GM18861 (cell line): ENCODE data around the gene ZNF76.
A peak's percentile ranks its signal among the peaks of the same experiment; 100 is the strongest.

Experiments used
- ATAC-seq: cut with Tn5 transposase; IDR thresholded peaks from one replicate; pipeline ENCODE4 v1.9.1; 2021; ENCODE audit not compliant: unreplicated experiment

Gene ZNF76

GRCh38 chr6:35259194-35259947 is at the start of gene ZNF76:
TSS of gene ZNF76 (plus strand) at chr6:35259735. CDS start at chr6:35281152, 21,417 bp downstream.
- ATAC-seq: peak; percentile 68

DNA sequence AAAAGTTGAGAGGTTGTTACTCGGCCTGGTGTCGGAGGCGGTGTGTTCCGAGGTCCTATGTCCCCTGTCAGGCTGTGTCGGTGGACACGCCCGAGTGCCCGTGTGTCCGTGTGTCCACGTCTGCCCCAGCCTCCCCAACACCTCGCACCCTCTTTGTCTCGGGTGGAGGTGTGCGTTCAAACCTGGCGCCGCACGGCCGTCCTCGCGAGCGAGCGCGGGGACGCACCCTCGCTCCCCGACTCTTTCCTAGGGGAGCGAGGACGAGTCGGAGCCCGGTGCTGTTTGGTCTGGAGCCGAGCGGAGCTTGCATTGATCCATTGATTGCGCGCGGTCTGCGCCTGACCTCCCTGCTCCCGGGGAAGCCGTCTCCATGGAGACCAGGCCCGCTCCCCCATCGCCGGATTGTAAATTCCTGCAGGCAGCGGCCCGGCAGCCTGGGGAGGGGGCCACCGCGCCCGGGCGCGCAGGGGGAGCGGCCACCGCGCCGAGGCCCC is 46.2 kb upstream of the ZNF76 start:
- no peak for ATAC-seq

DNA sequence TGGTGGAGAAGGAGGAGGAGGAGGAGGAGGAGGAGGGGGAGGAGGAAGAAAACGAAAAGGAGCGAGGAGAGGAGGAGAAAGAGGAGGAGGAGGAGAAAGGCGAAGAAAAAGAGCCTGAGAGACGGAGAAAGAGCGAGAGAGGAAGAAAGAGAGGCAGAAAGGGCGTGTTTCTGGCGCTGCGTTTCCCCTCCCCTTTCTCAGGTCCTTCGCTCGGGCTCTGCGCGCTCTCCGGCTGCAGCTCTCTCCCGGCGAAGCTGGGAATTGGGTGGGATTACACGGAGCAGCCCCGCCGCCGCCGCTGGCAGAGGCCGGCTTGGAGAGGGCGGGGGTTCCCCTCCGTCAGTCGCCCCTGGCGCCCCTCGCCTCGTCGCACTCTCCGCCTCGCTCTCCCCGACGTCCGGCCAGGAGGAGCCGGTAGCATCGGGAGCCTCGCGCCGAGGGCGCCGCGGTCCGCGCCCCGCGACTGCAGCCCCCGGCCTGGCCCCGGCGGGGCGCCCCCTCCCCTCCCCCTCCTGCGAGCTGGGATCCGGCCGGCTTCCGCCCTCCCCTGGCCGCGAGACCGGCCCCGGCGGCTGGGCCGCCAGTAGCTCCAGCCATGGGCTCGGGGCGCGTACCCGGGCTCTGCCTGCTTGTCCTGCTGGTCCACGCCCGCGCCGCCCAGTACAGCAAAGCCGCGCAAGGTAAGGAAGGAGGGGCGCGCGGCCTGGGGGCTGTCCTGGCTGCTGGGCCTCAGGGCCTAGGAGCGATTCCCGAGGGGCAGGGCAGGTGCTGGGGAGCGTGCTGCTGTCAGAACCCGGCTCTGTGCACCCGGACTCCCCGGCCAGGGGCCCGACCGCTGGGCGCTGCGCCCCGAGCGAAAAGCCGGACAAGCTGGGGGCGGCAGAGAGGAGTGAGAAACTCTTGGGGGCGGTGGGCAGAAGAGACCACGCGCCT is 45.4 kb upstream of the ZNF76 start, which contains the start of gene SCUBE3:
Gene SCUBE3 (plus strand): TSS at position 133 of the 933 bp plus-strand sequence. CDS start 463 bp downstream, at position 596.
- ATAC-seq: no peak

DNA sequence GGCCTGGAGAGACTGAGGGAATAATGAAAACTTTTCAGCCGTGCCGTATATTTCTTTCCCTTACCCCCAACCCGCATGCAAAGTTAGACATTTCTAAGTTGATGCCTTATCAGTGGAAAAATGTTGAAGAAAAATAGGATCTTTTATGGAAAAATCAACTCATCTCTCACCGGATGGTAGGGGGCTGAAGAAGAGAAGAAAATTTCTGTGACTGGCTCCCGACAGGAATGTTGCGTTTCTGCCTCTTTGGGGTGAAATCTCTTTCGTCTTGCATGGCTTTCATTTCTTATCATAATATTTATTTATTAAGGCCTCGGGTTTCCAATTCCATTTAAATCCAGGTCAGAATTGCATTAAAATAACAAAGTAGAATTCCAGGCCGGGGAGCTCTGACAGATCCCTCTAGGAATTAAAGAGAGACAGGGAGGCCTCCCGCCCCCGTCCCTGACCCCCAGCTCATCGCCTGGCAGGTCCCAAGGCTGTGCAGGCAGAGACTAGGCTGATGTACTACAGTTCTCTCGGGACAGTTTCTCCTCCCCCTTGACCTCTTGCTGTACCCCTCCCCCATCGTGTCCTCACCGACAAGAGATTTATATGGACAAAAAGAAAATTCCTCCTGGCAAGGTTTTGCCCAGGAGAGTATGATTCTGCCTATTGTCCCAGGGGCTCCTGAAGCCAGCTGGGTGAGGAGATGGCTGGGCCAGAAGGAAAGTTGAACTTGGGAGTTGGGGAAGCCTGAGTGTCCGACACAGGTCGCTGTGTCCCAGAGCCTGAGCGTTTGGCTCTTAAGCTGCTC is 44.5 kb upstream of the ZNF76 start:
- no peak for ATAC-seq

GRCh38 chr6:35215665-35216411 is 43.7 kb upstream of the ZNF76 start:
- no peak for ATAC-seq

- no peak for ATAC-seq
These were observed 43.2 kb upstream of the ZNF76 start for GRCh38 chr6:35216412-35216732.

DNA sequence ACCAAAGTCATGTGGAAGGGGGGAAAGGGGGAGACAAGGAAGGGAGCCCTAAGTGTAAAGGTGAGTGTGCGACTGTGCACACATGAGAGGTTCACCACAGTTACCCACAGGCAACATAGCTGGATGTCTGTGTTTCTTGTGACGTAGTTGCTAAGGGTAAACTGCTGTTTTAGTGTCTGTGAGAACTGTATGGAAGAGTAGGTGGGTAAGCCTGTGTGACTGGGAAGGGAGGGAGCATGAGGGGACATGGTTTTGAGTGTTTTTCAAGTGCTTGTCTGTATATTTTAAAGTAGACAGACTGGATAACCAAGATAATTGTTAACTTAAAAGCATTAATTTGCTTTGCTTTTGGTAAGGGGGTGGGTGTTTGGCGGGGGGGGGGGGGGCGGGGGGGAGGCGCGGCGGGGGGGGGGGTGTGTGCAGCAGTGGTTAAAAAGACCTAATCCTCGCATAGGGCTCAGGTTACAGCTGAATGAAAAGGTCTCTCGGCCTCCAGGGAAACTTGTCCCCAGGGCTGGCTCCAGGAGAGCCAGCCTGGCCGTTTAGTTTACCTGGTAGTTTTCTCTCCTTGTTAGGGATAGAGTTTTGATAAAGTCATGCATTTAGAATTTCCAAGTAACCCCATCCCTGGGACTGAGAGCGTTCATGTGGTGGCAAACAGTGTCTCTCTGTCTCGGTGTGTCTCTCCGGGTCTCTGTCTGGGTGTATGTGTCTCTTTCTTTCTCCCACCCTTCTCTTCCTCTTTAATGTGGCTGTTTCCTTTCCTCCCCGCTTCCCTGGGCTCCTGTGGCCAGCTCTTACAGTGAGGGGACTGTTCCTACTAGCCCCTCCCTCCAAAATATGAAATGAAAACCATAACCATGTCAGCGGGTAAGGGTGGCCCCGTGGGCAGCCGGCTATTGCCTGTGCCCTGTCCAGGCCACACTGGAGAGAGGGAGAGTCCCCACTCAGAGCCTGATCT is 42.4 kb upstream of the ZNF76 start:
- no peak for ATAC-seq

- no peak for ATAC-seq
These were observed 41.5 kb upstream of the ZNF76 start for GRCh38 chr6:35218021-35218420.

DNA sequence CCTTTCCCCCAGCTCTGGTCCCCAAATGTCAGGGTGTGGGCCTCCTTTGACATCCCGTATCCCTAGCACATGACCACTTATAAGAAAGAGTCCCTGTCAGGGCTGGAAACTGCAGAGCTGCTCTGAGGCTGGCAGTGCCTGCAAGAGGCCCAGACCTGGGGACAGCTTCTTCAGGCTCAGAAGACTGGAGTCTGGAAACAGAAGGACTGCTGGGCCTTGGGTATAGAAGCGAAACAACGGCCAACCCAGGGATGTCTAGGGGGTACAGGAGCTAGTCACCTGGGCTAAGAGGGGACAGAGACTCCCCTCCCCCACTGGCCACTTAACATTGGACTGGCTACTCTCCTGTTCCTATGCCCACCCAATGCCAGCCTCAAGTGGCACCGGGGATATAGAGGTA is 41.1 kb upstream of the ZNF76 start:
- ATAC-seq: no peak

DNA sequence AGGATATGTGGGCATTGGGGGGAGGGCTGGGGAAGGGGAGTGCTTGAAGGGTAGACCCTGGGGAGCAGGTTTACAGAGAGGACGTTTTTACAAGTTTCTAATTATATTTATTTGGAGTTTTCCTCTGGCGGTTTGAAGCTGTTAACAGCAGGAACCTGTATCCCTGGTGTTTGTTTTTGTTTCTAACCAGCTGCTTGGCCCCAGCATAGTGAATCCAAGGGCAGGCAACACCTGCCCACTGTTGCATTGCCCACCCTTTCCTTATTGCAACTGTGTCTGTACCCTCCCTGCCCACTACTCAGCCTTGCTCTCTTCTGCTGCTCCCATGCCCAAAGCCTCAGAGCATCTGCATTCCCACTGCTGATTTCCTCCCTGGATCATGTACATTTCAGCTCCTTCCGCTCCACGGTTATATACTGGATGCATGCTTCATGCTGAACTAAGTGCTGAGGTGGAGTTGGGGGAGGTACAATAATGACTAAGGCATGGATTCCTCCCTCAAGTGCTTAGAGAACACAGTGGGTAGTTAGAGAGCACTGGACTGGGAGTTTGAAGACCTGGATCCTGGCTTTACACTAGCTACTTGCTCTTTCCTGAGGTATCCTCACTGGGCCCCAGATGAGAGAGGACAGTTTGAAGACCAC is 39.7 kb upstream of the ZNF76 start:
- no peak for ATAC-seq

DNA sequence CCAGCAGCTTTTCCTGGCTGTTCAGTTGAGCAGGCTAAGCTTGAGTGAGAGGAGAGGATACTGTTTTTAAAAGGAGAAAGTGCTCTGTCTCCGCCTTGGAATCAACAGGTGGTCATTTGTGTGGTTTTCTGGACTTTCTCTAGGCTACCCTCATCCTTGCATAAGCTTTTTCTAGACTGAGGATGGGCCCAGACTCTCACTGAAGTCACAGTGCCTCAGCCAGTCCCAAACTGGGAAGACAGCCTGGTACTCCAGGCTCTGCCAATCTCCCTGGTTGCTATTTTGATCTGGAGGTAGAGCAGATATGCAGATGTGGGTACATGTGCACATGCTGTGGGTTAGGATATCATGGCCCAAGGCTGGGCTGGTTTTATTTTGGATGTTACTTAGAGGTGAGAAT is 38.8 kb upstream of the ZNF76 start:
- no peak for ATAC-seq

- no peak for ATAC-seq
These were observed 36.1 kb upstream of the ZNF76 start for GRCh38 chr6:35223396-35223795.

DNA sequence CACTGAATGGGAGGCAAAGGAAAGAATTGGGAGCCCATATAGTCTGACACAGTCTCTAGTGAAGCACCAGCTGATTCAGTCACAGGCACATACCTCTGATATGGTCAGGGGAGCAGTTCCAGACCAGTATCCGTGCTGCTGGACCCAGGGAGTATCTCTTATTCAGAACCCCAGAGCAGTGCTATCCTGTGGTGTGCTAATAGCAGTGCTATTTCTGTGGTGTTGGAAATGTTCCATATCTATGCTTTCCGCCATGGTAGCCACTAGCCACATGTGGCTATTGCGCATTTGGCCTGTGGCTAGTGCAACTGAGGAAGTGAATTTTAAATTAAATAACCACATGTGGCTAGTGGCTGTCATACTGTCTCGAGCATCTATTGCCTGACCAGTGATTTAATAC is 34.8 kb upstream of the ZNF76 start:
- ATAC-seq: no peak

GRCh38 chr6:35228481-35228880 is 31.1 kb upstream of the ZNF76 start:
- no peak for ATAC-seq

DNA sequence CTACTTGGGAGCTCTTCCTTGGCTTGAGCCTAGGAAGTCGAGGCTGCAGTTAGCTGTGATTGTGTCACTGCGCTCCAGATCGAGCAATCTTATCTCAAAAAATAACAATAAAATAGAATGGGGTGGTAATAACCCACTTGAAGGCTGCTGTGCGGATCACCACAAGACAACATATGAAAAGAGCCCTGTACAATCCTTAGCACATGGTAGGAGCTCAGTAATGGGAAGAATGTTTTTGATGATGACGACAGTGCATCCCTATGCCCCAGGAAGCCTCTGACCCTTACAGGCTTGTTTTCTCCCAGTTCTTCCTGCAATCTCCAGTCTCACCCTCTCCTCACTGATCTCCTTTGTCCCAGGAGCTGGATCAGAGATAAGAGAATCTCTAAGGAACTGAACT is 30.2 kb upstream of the ZNF76 start:
- no peak for ATAC-seq

DNA sequence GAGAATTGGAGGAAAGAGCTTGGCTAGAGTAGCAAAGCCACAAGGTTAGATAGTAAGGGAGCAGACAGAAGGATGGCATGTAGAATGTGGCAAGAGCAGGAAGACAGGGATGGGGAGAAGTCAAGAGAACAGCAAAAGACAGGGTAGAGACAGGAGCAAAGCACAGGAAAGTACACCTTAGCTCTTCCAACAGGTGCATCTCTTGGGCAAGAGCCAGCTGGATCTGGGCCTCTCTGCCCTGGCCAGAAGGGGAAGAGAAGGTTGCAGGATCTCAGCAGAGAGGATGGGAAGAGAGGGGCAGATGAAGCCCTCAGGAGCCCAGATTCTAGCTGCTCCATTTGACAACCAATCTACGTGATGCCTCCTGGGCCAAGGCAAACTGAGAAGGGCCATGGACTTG is 29.0 kb upstream of the ZNF76 start:
- ATAC-seq: no peak

- no peak for ATAC-seq
These were observed 28.6 kb upstream of the ZNF76 start for GRCh38 chr6:35230950-35231349.

DNA sequence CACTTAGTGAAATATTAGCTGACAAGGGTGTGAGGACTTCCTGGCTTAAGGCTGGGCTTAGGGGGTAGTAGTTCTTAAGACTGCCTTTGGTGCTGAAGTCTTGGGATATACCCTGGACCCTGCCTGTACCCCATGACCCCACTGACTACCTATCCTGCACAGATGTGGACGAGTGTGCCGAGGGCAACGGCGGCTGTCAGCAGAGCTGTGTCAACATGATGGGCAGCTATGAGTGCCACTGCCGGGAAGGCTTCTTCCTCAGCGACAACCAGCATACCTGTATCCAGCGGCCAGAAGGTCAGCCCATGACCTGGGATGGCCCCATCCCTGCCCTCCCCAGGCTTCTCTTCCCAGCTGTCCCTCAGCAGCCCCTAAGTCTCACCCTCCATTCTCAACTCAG is 28.0 kb upstream of the ZNF76 start:
- no peak for ATAC-seq

- ATAC-seq: no peak
These were observed 24.6 kb upstream of the ZNF76 start for GRCh38 chr6:35234901-35235300.
